Hematopoietic multipotent progenitor cell treated with erythropoietin and hydrocortisone succinate and interleukin-3 and kit ligand, for 4 days (in vitro differentiated cells): Measurements from ENCODE around the gene APBA1.

Experiments used
- DNase-seq: peaks from one replicate; pipeline ENCODE4 v3.0.0-alpha.2; 2015

The APBA1 gene

GRCh38 chr9:69515810-69516209 lies 156.4 kb downstream of the APBA1 start:
- no peak for DNase-seq

GRCh38 chr9:69513141-69513820 lies 158.9 kb downstream of the APBA1 start:
- no peak for DNase-seq

GRCh38 chr9:69504058-69504457 lies 168.1 kb downstream of the APBA1 start:
- no peak for DNase-seq

- DNase-seq = peak; percentile 8
Measured at GRCh38 chr9:69502671-69503301, 169.4 kb downstream of the APBA1 start.

- no peak for DNase-seq
Measured at GRCh38 chr9:69500896-69501295, 171.3 kb downstream of the APBA1 start.

GRCh38 chr9:69499959-69500358 lies 172.2 kb downstream of the APBA1 start:
- DNase-seq = no peak

GRCh38 chr9:69499407-69499806 lies 172.8 kb downstream of the APBA1 start:
- DNase-seq = no peak

GRCh38 chr9:69498470-69498869 lies 173.7 kb downstream of the APBA1 start:
- DNase-seq = no peak

- DNase-seq = no peak
Measured at GRCh38 chr9:69497816-69498215, 174.4 kb downstream of the APBA1 start.

- no peak for DNase-seq
Measured at GRCh38 chr9:69496846-69497450, 175.2 kb downstream of the APBA1 start.

- DNase-seq = no peak
Measured at GRCh38 chr9:69495296-69495695, 176.9 kb downstream of the APBA1 start.

- DNase-seq = no peak
Measured at GRCh38 chr9:69494763-69495162, 177.4 kb downstream of the APBA1 start.

GRCh38 chr9:69494208-69494607 lies 178.0 kb downstream of the APBA1 start:
- no peak for DNase-seq

- DNase-seq = no peak
Measured at GRCh38 chr9:69486498-69486897, 185.7 kb downstream of the APBA1 start.

GRCh38 chr9:69485466-69485865 lies 186.7 kb downstream of the APBA1 start:
- no peak for DNase-seq

- DNase-seq = no peak
Measured at GRCh38 chr9:69483886-69484422, 188.2 kb downstream of the APBA1 start.

GRCh38 chr9:69476797-69477196 lies 195.4 kb downstream of the APBA1 start:
- no peak for DNase-seq

- DNase-seq = no peak
Measured at GRCh38 chr9:69476016-69476415, 196.2 kb downstream of the APBA1 start.

GRCh38 chr9:69474821-69475220 lies 197.3 kb downstream of the APBA1 start:
- no peak for DNase-seq

- no peak for DNase-seq
Measured at GRCh38 chr9:69472101-69472620, 200.0 kb downstream of the APBA1 start.

- no peak for DNase-seq
Measured at GRCh38 chr9:69471433-69471832, 200.7 kb downstream of the APBA1 start.

GRCh38 chr9:69470186-69470977 lies 201.8 kb downstream of the APBA1 start:
- DNase-seq = no peak

- DNase-seq = no peak
Measured at GRCh38 chr9:69469136-69469535, 203.0 kb downstream of the APBA1 start.
